ENCODE results near the gene MYT1. TPM values are rescaled to one million over a fixed set of nuclear protein-coding genes. Genes with fewer than 3 reads are reported as not detected.

The MYT1 gene
- total RNA-seq, 1 donor from 2014 or later = not detected

DNA sequence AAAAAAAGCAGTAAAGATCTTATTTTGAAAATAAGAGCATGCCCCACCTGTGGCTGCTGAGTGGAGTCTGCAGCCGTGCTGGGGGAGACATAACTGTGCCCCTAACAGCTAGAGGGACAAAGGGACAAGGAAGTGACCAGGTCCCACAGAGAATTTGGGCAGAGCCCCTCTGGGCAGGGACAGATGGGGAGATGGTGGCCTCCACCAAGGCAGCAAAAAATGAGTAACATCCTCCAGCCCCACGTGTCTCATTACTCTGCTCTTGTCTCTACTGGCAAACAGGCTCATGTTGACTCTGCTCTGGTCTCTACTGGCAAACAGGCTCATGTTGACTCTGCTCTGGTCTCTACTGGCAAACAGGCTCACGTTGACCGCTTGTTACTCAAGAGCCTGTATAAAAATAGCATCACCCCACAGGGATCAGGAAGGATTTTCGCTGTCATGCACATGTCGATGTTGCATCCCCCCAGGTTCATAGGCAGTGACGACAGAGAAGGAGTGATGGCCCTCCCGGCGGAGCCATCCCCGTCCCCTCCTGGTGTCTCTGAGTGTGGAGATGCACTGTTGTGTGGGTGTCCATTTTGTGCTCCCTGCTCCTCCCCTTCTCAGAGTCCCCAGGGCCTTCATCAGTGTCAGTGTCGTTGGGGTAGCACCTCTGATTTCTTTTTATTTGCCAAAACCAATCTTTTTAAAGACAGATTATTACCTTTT is 74.0 kb downstream of the MYT1 start:
- no peak overlapping the region for H3K4me3 ChIP-seq
- no peaks in the 10 kb centered on the region for H3K36me3 ChIP-seq
- intact Hi-C loops (cut with DNase I) = no loop called here
- H3K27ac ChIP-seq = no peak overlapping the region
- no peaks in the 10 kb centered on the region for H3K27me3 ChIP-seq (ENCODE audit: low read depth)
- TF ChIP-seq, protein P1, sequence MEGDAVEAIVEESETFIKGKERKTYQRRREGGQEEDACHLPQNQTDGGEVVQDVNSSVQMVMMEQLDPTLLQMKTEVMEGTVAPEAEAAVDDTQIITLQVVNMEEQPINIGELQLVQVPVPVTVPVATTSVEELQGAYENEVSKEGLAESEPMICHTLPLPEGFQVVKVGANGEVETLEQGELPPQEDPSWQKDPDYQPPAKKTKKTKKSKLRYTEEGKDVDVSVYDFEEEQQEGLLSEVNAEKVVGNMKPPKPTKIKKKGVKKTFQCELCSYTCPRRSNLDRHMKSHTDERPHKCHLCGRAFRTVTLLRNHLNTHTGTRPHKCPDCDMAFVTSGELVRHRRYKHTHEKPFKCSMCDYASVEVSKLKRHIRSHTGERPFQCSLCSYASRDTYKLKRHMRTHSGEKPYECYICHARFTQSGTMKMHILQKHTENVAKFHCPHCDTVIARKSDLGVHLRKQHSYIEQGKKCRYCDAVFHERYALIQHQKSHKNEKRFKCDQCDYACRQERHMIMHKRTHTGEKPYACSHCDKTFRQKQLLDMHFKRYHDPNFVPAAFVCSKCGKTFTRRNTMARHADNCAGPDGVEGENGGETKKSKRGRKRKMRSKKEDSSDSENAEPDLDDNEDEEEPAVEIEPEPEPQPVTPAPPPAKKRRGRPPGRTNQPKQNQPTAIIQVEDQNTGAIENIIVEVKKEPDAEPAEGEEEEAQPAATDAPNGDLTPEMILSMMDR (IDR thresholded peaks at IDR 0.05) = no peak
- DNase-seq (no peak), ATAC-seq (no peak)
- H3K4me1 ChIP-seq = no peaks in the 10 kb centered on the region
- no peaks in the 10 kb centered on the region for H3K9me3 ChIP-seq

DNA sequence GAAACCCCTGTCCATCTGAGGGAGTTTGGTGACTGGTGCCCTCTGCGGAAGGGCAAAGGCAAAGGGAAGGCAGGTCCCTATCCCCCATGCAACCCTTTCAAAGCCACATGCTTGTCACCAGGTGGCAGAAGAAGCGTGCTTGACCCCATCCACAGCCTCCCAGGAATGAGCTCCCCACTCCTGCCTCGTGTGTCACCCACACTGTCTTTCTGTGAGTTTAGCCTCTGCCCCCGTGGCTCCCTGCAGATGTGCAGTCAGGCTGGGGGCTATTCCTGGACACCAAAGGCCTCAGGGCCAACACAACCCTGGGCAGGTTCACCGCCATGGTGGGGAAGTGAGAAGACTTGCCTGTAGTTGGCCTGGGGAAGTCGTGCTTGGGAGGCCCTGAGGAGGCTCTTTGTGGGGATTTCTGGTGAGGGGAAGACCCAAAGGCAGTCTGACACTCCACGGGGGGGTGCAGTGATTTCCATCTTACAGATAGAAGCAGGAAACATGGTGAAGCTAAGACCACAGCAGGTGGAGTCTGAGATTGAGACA is 74.7 kb downstream of the MYT1 start:
- Histone ChIP-seq H3K27ac (no peak overlapping the region), H3K36me3 (no peaks in the 10 kb centered on the region), H3K27me3 (ENCODE audit: low read depth) (no peaks in the 10 kb centered on the region), H3K9me3 (no peaks in the 10 kb centered on the region), H3K4me1 (no peaks in the 10 kb centered on the region), H3K4me3 (no peak overlapping the region)
- peak; percentile 19 for DNase-seq
- intact Hi-C loops (cut with DNase I) = no loop called here
- ATAC-seq = no peak
- TF ChIP-seq, protein P1 (IDR thresholded peaks at IDR 0.05) = no peak

DNA sequence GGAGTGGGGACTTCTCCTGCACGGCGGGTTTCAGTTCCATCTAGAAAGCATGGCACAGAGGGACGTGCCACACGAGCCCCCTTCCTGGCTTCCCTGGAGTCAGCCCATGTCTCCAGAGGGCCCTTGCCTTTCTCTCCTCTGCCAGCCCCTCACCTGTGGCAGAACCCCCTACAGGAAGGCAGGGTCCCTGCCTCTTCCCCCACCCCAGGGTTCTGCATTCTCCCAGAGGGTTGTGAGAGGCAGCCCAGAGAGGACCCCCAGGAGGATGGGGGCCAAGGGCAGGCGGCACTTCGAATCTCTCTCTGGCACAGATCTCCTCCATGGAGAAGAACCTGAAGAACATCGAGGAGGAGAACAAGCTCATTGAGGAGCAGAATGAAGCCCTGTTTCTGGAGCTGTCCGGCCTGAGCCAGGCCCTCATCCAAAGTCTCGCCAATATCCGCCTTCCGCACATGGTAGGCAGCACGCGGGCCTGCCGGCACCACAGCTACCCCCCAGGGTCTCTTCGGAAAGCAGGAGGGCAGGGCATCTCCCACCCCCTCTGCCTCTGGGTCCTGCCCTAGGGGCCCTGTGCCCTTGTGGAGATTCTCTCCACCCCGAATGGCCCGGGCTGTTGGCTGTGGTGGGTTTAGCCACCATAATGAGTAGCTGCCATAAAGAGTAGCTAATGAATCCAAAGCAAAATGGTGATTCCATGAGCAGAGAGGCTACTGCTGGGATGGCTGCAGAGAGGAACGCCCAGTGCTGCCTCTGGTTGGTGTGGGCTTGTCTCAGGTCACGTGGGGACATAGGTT is 75.4 kb downstream of the MYT1 start:
- intact Hi-C loops (cut with DNase I) = no loop called here
- TF ChIP-seq, protein P1 (IDR thresholded peaks at IDR 0.05) = no peak
- no peak overlapping the region for H3K4me3 ChIP-seq
- H3K27ac ChIP-seq = no peak overlapping the region
- H3K9me3 ChIP-seq = no peaks in the 10 kb centered on the region
- no peaks in the 10 kb centered on the region for H3K4me1 ChIP-seq
- H3K27me3 ChIP-seq (ENCODE audit: low read depth) = no peaks in the 10 kb centered on the region
- DNase-seq (peak; percentile 29), ATAC-seq (no peak)
- H3K36me3 ChIP-seq = no peaks in the 10 kb centered on the region

DNA sequence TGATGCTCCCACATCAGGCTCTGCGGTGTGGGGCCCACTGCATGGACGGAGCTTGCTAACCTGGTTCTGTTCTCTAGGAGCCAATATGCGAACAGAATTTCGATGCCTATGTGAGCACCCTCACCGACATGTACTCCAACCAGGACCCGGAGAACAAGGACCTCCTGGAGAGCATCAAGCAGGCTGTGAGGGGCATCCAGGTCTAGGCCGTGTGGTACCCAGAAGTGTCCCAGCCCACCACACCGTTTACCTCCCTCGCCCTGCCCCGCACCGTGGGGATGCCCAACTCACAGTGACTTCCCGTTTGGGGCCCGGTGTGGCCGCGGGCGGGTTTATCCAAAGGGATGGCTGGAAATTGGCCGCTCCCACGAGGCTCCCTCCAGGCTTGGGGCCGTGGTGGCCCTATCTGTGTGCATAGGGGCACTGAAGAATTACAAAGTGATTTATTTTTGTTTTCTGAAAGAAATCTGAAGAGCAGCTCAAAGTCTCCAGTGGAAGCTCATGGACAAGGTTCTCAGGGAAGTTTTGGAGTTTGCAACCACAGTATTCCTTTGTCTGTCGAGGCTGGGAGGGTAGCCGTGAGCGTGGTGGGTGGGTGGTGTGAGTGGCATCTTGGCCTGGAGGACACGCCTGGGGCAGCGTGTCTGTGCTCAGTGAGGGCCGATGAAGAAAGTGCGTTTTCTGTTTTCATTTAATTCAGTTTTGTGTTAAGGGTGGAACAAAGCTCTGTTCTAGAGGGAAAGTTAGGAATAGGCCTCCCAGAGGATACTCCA is 76.2 kb downstream of the MYT1 start:
- ATAC-seq = no peak
- no peaks in the 10 kb centered on the region for H3K36me3 ChIP-seq
- DNase-seq = peak; percentile 34

DNA sequence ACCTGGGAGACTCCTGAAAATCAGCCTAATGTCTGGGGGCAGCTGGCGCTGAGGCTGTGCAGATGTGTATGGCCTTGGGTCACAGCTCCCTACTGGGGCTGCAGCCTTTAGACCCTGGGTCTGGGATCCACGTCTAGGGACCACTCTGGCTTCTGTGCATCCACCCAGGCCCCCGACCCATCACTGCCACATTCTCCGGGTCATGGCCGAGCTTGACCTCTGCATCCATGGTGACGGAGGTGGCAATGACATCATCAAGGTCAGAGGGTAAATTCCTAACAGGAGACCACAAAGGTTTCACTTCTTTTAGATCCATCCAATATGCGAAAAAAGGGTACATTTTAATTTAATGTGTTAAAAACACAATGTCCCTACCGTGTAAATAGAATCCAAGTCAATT is 76.8 kb downstream of the MYT1 start:
- Histone ChIP-seq H3K27ac (no peak overlapping the region), H3K27me3 (ENCODE audit: low read depth) (peaks cover 4% of the 10 kb centered on the region), H3K9me3 (no peaks in the 10 kb centered on the region), H3K4me3 (no peak overlapping the region), H3K36me3 (no peaks in the 10 kb centered on the region), H3K4me1 (no peaks in the 10 kb centered on the region)
- TF ChIP-seq, protein P1 (IDR thresholded peaks at IDR 0.05) = no peak
- DNase-seq (peak; percentile 15), ATAC-seq (no peak)
- intact Hi-C loops (cut with DNase I) = no loop called here

More for the DNA sequence above, 76.2 kb downstream of the MYT1 start:
- no peaks in the 10 kb centered on the region for H3K9me3 ChIP-seq
- H3K4me3 ChIP-seq = no peak overlapping the region
- no peak overlapping the region for H3K27ac ChIP-seq
- H3K27me3 ChIP-seq (ENCODE audit: low read depth) = no peaks in the 10 kb centered on the region
- H3K4me1 ChIP-seq = no peaks in the 10 kb centered on the region
- intact Hi-C loops (cut with DNase I) = no loop called here
- TF ChIP-seq, protein P1 (IDR thresholded peaks at IDR 0.05) = no peak

All from lower lobe of right lung (tissue), 2 donors.